Immature natural killer cell (primary cell): ENCODE data around the gene DBNL. TPM values are rescaled to one million over a fixed set of nuclear protein-coding genes. Genes with fewer than 3 reads are reported as not detected.
A peak's percentile ranks its signal among the peaks of the same experiment; 100 is the strongest.
"Not testable (repeated sequence)": the region's sequence is repeated elsewhere in the genome, so short reads cannot be mapped to it uniquely, and the experiment has no call there.

ENCODE experiments used
- DNase-seq, 3 donors: peaks; one replicate each; pipeline ENCODE4 v3.0.0; 2022; ENCODE audit warnings: mixed read lengths in 1 of 3
- H3K27ac Mint-ChIP-seq, 6 donors: one replicate each; pipeline ENCODE4 v1.8.0; 2020; ENCODE audit warnings: mixed read lengths in 6 of 6, mild to moderate bottlenecking in 5 of 6, inconsistent platforms in 4 of 6, moderate library complexity in 3 of 6
- H3K27me3 Mint-ChIP-seq, 3 donors: one replicate each; pipeline ENCODE4 v1.8.0; 2020 to 2021; ENCODE audit warnings: low read depth in 3 of 3, mild to moderate bottlenecking in 3 of 3, mixed read lengths in 3 of 3, moderate library complexity in 3 of 3, inconsistent platforms in 1 of 3
- H3K36me3 Mint-ChIP-seq, 3 donors: one replicate each; pipeline ENCODE4 v1.8.0; 2020; ENCODE audit warnings: mixed read lengths in 3 of 3, inconsistent platforms in 2 of 3, mild to moderate bottlenecking in 2 of 3
- H3K4me1 Mint-ChIP-seq, 2 donors: one replicate each; pipeline ENCODE4 v1.8.0; 2020; ENCODE audit warnings: inconsistent platforms in 2 of 2, mild to moderate bottlenecking in 2 of 2, mixed read lengths in 2 of 2, moderate library complexity in 1 of 2
- H3K4me3 Mint-ChIP-seq, 5 donors: one replicate each; pipeline ENCODE4 v1.8.0; 2020; ENCODE audit warnings: mild to moderate bottlenecking in 5 of 5, mixed read lengths in 5 of 5, inconsistent platforms in 3 of 5, moderate library complexity in 3 of 5
- H3K9me3 Mint-ChIP-seq, 6 donors: one replicate each; pipeline ENCODE4 v1.8.0; 2020; ENCODE audit warnings: mild to moderate bottlenecking in 6 of 6, mixed read lengths in 6 of 6, inconsistent platforms in 4 of 6, moderate library complexity in 3 of 6
- polyA plus RNA-seq, 3 donors: library from polyadenylated mRNA; unstranded; fragments of 300-500 nt; fragmentation: Illumina TruSeq; gene quantifications; one replicate each; pipeline ENCODE4 v1.2.3, GENCODE V29; 2021

Gene DBNL
- polyA plus RNA-seq, 3 donors from 2014 or later: 237 to 306 (median 285) TPM

DNA sequence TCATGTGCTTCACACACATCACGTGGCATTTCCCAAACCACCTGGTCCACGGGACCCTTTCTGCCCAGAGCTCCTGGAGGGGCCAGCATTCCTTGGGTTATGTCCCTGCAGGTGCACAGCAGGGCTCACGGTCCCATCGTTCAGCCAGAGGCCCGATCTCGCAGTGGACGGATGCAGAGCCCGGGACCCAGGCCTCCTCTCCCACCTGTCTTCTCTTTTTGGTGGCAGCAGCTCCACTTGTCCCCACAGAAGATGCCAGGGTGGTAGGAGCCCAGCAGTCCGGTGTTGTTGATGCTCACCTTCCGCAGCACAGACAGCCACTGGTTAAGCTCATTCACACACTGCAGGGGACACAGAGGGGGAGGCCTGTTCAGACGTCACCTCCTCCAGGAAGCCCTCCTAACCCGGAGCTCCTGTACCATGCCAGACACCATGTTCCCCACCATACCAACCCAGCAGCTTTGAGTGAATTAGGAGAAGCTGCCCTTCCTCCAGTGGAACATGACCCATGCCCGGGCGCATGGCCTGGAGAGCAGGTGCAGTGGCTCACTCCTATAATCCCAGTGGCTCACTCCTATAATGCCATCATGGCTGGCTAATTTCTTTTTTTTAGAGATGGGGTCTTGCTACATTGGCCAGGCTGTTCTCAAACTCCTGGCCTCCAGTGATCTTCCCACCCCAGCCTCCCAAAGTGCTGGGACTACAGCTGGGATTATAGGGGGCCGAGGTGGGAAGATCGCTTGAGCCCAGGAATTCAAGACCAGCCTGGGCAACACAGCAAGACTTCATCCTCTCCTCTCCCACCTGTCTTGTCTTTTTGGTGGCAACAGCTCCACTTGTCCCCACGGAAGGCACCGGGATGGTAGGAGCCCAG is 10.3 kb upstream of the DBNL start:
- DNase-seq, H3K27me3 Mint-ChIP-seq, H3K27ac Mint-ChIP-seq, H3K4me1 Mint-ChIP-seq, H3K36me3 Mint-ChIP-seq, H3K4me3 Mint-ChIP-seq, H3K9me3 Mint-ChIP-seq: not testable (repeated sequence)

DNA sequence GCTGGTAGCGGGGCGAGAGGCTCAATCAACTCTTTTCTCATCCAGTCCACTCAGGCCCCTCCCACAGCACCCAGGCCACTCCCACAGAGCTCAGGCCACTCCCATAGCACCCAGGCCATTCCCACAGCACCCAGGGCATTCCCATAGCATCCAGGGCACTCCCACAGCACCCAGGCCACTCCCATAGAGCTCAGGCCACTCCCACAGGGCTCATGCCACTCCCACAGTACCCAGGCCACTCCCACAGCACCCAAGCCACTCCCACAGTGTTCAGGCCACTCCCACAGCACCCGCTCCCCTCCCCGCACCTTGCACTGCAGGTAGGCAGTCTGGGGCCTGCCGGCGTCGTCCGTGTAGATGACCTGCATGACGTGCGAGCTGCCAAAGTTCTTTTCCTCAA is 8.1 kb upstream of the DBNL start:
- H3K27me3 Mint-ChIP-seq, H3K36me3 Mint-ChIP-seq, H3K27ac Mint-ChIP-seq, H3K4me3 Mint-ChIP-seq, H3K9me3 Mint-ChIP-seq: not testable (repeated sequence)
- peak; percentile 38 to 45 (median 44) for DNase-seq
- peaks cover 6 to 11% of the 10 kb centered on the region in 2 donors for H3K4me1 Mint-ChIP-seq

DNA sequence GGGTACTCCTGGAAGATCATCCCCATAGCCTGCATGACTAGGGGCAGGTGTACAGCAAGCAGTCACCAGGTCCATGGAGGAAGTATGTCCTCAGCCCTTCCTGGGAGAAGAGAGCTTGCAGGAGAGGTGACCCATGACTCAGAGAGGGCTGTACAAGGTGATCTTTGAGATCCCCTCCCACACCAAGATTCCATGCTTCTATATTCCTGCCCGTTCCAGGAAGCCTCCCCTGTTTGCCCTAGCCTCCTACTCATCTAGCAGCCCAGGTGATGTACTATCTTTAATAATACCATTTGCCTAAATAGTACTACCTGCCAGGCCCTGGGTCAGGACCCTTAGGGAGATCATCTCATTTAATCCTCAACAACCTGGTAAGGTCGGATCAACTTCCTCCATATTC is 6.6 kb upstream of the DBNL start:
- H3K9me3 Mint-ChIP-seq, H3K36me3 Mint-ChIP-seq, H3K4me3 Mint-ChIP-seq, DNase-seq, H3K27me3 Mint-ChIP-seq: not testable (repeated sequence)
- Mint-ChIP-seq H3K4me1 (peaks cover 13 to 16% of the 10 kb centered on the region in 2 donors), H3K27ac (peak overlapping the region in 5 of 6 donors; percentile 58 to 80 (median 75))

DNA sequence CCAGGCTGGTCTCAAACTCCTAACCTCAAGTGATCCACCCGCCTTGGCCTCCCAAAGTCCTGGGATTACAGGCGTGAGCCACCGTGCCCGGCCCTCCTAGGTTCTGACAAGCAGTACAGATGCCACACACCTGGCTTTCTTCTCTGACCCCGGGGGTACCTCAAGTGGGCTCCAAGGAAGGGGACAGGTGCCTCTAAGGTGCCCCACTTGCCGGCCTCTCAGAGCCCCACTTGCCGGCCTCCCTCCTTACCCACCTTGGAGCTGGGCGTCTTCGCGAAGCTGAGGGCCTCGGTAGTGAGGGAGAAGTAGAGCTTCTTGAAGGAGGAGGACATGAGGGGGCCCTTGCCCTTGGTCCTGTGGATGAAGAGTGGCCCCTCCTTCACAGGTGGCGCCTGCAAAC is 5.9 kb upstream of the DBNL start:
- H3K27ac Mint-ChIP-seq, H3K36me3 Mint-ChIP-seq, H3K27me3 Mint-ChIP-seq, DNase-seq, H3K4me3 Mint-ChIP-seq, H3K9me3 Mint-ChIP-seq: not testable (repeated sequence)
- H3K4me1 Mint-ChIP-seq: peaks cover 13 to 17% of the 10 kb centered on the region in 2 donors

DNA sequence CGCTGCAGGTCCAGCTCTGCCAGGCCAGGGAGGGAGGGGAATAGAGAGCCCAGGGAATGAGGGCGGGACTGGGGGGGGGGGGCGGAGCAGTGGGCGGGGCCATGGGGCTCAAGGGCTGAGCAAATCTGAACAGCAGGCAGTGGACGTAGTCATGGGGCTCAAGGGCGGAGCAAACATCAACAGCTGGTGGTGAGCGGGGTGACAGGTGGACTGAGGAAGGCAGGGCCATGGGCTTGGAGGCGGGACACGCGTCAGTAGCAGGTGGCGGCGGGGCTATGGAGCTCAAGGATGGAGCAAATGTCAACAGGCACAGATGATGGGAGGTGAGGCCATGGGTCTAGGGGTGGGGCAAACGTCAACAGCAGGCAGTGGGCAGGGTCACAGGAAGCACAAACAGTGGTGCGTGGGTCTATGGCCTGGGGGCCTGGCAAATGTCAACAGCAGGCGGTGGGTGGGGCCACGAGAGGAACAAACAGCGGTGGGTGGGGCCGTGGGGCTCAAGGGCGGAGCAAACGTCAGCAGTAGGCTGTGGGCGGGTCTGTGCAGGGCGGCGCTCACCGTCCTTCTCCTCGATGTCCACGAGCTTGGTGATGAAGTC is 5.4 kb upstream of the DBNL start:
- H3K27me3 Mint-ChIP-seq, H3K9me3 Mint-ChIP-seq, H3K36me3 Mint-ChIP-seq: not testable (repeated sequence)
- peaks cover 17 to 22% of the 10 kb centered on the region in 2 donors for H3K4me1 Mint-ChIP-seq
- peak overlapping the region; percentile 83 to 94 (median 87) for H3K4me3 Mint-ChIP-seq
- peak overlapping the region; percentile 83 to 99 (median 97) for H3K27ac Mint-ChIP-seq
- peak; percentile 90 to 93 (median 92) for DNase-seq

DNA sequence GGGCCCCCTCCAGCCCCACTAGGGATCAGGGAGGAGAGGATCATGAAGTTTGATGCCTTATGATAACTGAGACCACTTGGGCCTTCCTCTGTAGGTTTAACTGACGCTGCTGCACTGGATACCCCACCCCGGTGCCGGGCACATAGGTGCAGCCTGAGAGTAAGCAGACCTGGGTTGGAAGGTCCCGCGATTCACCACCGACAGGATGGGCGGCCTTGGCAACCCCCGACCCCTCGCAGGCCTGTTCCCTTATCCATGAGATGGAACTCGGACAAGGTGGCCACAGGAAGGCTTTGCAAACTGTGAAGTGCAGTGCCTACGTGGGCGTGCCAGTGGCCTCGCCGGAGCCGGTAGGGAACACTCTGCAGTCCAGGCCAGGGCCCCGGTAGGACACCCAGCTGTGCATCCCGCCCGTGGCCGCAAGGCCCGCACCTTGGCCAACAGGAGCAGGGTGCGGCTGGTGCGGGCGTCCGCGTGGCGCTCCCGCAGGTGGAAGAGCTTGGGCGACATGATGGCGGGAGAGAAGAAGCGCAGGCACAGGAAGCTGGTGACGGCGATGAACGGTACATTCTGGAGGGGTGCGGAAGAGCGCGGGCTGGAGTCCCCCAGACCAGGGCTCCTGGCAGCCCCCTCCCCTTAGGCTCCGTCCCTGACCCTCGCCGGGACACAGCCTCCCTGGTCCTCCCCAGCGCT is 4.6 kb upstream of the DBNL start:
- not testable (repeated sequence) for DNase-seq, H3K9me3 Mint-ChIP-seq, H3K27me3 Mint-ChIP-seq, H3K36me3 Mint-ChIP-seq
- Mint-ChIP-seq H3K4me3 (peak overlapping the region; percentile 42 to 68 (median 58)), H3K4me1 (peaks cover 20 to 25% of the 10 kb centered on the region in 2 donors), H3K27ac (peak overlapping the region in 4 of 6 donors; percentile 59 to 80 (median 67))

DNA sequence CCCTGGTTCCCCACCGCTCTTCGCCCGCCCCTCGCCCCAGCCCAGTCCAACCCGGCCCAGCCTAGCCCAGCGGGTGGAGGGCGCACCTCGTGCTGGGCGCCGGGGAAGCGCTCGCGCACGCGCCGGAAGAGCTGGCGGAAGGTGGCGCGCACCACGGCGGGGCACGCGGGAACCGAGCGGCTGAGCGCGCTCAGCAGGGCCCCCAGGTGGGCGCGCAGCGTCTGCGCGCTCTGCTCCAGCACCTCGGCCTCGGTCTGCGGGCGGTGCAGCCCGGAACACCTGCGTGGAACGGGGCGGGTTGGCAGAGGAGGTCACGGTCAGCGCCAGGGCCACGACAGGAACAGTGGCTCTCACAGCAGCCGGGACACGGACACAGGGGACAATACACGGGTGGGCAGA is 4.0 kb upstream of the DBNL start:
- H3K36me3 Mint-ChIP-seq, H3K27me3 Mint-ChIP-seq, H3K9me3 Mint-ChIP-seq: not testable (repeated sequence)
- peak; percentile 64 to 73 (median 70) for DNase-seq
- peak overlapping the region in 5 of 6 donors; percentile 69 to 84 (median 82) for H3K27ac Mint-ChIP-seq
- peak overlapping the region; percentile 67 to 82 (median 81) for H3K4me3 Mint-ChIP-seq
- peaks cover 26 to 31% of the 10 kb centered on the region in 2 donors for H3K4me1 Mint-ChIP-seq

DNA sequence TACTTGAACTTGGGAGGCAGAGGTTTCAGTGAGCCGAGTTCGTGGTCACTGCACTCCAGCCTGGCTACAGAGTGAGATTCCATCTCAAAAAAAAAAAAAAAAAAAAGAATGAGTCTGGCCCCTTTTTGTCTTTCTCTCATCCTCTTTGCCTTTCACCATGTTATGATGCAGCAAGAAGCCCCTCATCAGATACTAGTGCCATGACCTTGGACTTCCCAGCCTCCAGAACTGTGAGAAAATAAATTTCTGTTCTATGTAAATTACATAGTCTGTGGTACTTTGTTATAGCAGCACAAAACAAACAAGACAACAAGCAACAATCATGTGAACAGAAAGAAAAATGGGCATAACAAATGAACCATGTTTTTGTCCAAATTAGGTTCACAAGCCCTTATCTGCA is 2.3 kb upstream of the DBNL start:
- DNase-seq: no peak
- peak overlapping the region; percentile 42 to 73 (median 61) for H3K4me3 Mint-ChIP-seq
- H3K27ac Mint-ChIP-seq: peak overlapping the region in 4 of 6 donors; percentile 28 to 85 (median 68)
- H3K36me3 Mint-ChIP-seq: peaks cover 0 to 5% (median 0%) of the 10 kb centered on the region in 3 donors
- H3K27me3 Mint-ChIP-seq: peaks cover 2 to 14% (median 11%) of the 10 kb centered on the region in 3 donors
- H3K4me1 Mint-ChIP-seq: peaks cover 43 to 48% of the 10 kb centered on the region in 2 donors
- H3K9me3 Mint-ChIP-seq: no peaks in the 10 kb centered on the region

DNA sequence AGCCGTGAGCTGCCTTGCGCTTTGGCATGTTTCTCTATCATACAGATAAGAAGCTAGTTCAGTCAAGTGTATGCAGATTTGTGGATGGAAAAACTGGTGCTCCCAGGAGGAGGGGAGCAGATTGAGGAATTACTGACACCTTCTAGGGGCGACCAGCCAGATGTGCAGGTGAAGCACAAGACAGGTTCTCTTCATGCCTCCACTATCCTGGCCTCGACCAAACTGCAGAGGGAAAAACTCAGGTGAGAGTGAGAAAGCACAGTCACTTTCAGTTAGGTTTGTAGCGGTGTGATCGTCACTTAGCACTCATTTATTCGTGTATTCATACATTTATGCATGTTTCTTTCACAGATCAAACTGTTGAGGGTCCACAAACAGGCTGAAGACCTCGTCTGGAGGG is 600 bp upstream of the DBNL start:
- Mint-ChIP-seq H3K4me3 (peak overlapping the region; percentile 90 to 95 (median 91)), H3K27me3 (peaks cover 2 to 14% (median 12%) of the 10 kb centered on the region in 3 donors), H3K36me3 (peaks cover 0 to 8% (median 0%) of the 10 kb centered on the region in 3 donors), H3K9me3 (no peaks in the 10 kb centered on the region), H3K4me1 (peaks cover 56% of the 10 kb centered on the region in 2 donors), H3K27ac (peak overlapping the region; percentile 96 to 99 (median 98))
- DNase-seq: no peak

DNA sequence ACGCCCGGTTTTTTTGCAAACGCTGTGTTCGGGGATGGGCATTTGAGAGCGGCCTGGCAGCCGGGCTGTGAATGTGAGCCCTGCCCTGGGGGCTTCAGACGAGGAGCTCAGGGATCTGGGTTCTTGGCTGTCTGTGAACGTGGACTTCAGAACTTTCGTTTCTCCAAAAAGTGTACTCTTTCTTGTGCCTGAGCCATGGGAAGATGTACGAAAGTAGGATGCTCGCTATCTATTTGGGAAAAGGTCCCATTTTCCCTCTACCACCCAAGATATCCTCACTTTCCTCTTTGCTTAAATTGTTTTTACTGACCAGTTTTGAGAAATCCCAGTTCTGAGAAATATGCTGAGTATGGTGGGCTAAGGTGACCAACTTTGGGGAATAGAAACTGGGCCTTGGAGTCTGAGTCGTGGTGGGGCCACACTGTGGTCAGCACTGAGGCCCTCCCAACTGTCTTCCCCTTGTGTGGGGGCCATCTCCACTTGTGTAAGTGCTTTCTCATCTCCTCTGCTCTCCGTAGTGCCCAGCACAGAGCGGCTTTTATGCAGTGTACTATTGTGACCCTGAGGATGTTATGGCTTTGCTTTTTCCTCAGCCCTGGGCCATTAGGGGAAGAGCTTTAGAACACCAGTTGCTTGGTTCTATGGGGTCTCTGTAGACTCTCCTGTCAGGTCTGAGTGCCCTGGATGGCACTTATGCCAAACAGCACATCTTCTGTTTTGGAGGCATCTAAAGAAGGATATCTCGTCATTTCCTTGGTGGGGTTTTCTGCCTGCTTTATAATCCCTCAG is 918 bp downstream of the DBNL start:
- H3K4me3 Mint-ChIP-seq: peak overlapping the region; percentile 90 to 95 (median 91)
- H3K27ac Mint-ChIP-seq: peak overlapping the region; percentile 93 to 98 (median 96)
- peaks cover 2 to 16% (median 12%) of the 10 kb centered on the region in 3 donors for H3K27me3 Mint-ChIP-seq
- H3K36me3 Mint-ChIP-seq: peaks cover 0 to 9% (median 0%) of the 10 kb centered on the region in 3 donors
- H3K9me3 Mint-ChIP-seq: no peaks in the 10 kb centered on the region
- H3K4me1 Mint-ChIP-seq: peaks cover 59 to 60% of the 10 kb centered on the region in 2 donors
- no peak for DNase-seq

DNA sequence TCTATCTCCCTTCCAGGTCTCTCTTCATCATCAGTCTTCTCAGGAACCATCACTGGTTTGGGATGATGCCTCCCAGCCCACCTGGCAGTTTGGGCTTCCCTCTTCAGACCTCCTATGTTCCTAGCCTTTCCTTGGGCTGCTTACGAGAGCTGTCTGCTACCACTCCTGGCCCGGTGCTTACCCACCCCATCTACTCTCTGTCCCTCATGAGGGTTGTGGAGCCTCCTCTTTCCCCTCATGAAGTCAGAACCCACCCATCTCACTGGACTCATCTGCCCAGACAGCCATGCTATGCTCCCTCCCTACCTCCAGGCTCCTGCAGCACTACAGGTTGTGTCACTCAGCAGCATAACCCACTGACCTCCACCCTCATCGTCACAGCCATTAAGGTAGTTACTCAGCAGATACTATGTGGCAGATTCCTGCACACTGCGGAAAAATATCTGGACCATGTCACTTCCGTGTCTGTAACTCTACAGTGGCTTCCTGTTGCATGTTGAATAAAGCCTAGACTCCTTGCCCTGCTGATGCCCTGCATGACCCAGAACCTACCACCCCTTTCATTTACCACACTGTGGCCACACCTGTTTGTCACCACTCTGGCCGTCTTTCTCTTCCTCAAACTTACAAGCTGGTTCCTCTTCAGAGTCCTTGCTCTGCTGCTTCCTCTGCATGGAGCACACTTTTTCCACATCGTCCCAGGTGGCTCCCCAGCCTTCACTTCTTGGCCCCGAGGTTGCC is 2.0 kb downstream of the DBNL start:
- peaks cover 57 to 62% of the 10 kb centered on the region in 2 donors for H3K4me1 Mint-ChIP-seq
- peak overlapping the region; percentile 90 to 95 (median 91) for H3K4me3 Mint-ChIP-seq
- no peaks in the 10 kb centered on the region for H3K9me3 Mint-ChIP-seq
- peaks cover 2 to 17% (median 10%) of the 10 kb centered on the region in 3 donors for H3K27me3 Mint-ChIP-seq
- peak overlapping the region; percentile 93 to 98 (median 96) for H3K27ac Mint-ChIP-seq
- peak; percentile 37 to 43 (median 42) for DNase-seq
- H3K36me3 Mint-ChIP-seq: peaks cover 0 to 11% (median 0%) of the 10 kb centered on the region in 3 donors

DNA sequence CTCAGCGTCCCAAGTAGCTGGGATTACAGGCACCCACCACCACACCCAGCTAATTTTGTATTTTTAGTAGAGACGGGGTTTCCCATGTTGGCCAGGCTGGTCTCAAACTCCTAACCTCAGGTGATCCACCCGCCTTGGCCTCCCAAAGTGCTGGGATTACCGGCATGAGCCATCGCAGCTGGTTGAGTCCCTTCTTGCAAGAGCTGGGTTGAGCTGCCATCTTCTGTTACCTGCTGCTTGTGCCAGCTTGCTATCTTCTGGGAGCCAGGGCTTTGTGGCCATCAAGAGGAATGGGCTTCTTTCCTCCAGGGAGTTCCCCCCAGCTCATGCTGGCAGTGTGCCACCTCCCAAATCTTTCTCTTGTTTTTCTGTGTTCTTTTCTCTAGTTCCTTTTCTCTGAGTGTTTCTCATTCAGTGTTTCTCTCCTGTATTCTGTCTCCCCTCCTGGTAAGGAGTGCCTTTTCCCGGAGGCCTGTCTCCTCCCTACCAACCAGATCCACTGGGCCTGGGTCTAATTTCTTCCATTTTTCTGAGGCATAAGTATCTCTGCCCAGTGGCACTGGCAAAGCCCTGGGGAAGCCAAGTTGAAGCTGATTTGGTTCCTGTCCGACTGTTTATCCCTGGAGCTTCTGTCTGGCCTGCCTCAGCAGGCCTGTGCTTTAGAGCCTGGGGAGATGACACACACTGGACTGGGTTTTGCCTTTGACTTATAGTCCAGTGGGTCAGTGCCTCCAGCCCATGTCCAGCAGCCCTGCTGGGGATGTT is 3.7 kb downstream of the DBNL start:
- Mint-ChIP-seq H3K27ac (peak overlapping the region in 5 of 6 donors; percentile 56 to 97 (median 96)), H3K4me1 (peaks cover 52 to 55% of the 10 kb centered on the region in 2 donors), H3K9me3 (no peaks in the 10 kb centered on the region), H3K27me3 (peaks cover 2 to 17% (median 9%) of the 10 kb centered on the region in 3 donors), H3K4me3 (peak overlapping the region in 2 of 5 donors; percentile 10 to 21), H3K36me3 (peaks cover 0 to 16% (median 0%) of the 10 kb centered on the region in 3 donors)
- DNase-seq: no peak
